Urothelium cell line (cell line): ENCODE measurements around the gene CEND1.
A peak's percentile ranks its signal among the peaks of the same experiment; 100 is the strongest.

Experiments
- DNase-seq: peaks from one replicate; pipeline ENCODE4 v3.0.0; 2011; ENCODE audit warnings: low spot score, mixed read lengths
- FAIRE-seq: peaks from 2 replicates; lab custom pipeline; 2011; peaks lifted over from hg19 to GRCh38; lab: Jason Lieb, UNC

CEND1 gene

DNA sequence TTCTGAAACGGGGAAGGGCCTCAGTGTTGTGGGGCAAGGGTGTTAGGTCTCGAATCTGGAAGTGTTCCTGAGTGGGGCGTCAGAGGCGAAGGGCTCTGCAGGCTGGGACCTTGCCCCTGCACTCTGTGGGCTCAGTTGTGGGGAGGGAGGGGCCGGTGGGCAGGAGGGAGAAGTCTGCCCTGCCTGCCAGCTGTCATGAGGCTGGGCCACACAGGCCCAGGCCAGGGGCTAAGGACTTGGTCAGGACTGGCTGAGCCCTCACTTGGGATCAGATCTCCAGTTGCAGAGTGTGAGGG is 38.0 kb upstream of the CEND1 start, which contains the start of gene CRACR2B:
CRACR2B (plus strand) TSS at position 23 of the 296 bp plus-strand sequence. CDS start 689 bp downstream, outside the sequence.
- FAIRE-seq: no peak
- DNase-seq: no peak

DNA sequence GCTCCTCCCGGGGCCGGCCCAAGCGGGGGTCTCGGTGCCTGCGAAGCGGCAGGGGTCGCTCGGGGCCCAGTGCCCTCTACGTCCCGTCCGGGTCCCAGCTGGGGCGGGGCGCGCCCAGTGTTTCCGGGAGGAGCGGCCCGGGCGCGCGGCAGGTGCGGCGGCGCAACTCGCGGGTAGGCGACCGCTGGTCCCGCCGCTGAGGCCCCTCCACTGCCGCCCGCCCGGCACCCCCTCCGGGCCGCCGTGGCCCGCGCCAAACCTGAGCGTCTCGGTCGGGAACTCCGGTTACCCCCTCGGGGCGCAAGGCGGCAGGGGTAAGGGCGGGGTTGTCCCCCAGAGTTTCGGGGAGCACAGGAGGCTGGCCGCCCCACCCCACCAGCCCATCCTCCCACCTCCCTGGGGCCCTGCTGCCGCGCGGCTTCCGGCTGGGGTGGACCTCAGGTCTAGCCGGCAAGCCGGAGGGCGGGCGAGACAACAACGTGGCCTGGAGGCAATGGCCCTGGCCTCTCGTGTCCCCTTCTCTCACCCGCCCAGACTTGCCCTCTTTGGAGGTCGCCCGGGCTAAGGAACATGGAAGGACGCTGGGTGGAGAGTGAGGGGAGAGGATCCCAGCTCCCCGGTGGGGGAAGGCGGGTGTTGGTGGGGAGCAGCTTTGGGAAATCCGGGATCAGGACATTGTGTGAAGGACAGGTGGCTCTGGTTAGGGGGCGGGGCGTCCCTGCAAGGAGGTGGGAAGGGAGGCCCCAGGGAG is 37.4 kb upstream of the CEND1 start:
- FAIRE-seq: no peak

GRCh38 chr11:826836-827145 is 36.9 kb upstream of the CEND1 start:
- DNase-seq (no peak), FAIRE-seq (no peak)

More for the DNA sequence above, 37.4 kb upstream of the CEND1 start:
- DNase-seq: no peak

DNA sequence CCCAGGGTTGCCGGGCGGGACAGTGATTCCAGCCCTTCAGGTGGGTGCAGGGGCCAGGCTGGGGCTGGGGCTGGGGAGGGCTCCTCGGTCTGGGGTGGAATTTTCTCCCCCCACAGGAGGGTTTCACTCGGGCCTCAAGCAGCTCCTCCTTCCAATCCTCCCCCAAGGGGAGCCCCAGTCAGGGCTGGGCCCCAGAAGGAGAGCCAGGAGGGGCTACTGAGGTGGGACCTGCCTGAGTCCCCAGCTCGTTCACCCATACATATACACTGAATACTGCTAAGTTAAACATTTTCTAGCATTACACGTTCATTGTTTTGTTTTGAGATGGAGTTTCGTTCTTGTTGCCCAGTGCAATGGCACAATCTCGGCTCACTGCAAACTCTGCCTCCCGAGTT is 36.3 kb upstream of the CEND1 start:
- DNase-seq (no peak), FAIRE-seq (no peak)

GRCh38 chr11:825366-826226 is 35.7 kb upstream of the CEND1 start:
- FAIRE-seq (no peak), DNase-seq (no peak)

- FAIRE-seq (no peak), DNase-seq (no peak)
Measured at GRCh38 chr11:824942-825341, 35.1 kb upstream of the CEND1 start.

GRCh38 chr11:824292-824880 is 34.5 kb upstream of the CEND1 start:
- no peak for FAIRE-seq
- no peak for DNase-seq

DNA sequence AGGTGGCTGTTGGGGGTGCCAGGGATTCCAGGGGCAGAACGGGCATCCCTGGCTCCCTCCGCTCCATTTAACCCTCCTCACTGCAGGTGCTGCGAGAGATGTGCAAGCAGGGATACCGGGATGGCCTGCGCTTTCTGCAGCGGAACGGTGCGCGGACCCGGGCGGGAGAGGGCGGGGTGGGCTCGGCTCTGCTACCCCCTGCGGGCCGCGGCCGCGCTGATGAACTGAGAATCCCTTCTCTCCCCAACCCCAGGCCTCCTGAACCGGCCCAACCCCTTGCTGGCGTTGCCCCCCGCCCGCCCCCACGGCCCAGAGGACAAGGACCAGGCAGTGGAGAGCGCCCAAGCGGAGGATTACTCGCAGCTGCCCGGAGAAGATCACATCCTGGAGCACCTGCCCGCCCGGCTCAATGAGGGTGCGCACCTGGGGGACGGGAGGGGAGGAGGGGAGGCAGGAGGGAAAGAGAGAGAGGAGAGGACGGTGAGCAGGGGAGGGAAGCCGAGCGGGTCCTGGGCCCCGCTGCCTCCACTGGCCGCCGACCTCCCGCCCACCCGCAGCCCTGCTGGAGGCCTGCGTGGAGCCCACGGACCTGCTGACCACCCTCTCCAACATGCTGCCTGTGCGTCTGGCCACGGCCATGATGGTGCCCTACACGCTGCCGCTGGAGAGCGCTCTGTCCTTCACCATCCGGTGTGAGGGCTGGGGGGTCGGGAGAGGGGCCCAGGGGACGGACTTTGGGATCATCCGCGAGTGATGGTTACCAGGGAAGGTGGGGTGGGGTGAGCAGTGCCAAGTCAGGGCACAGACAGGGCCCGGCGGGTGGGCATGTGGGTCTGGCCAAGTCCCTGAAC is 33.8 kb upstream of the CEND1 start:
- no peak for DNase-seq
- no peak for FAIRE-seq

- FAIRE-seq (no peak), DNase-seq (no peak)
Measured at GRCh38 chr11:821512-822371, 31.9 kb upstream of the CEND1 start.

DNA sequence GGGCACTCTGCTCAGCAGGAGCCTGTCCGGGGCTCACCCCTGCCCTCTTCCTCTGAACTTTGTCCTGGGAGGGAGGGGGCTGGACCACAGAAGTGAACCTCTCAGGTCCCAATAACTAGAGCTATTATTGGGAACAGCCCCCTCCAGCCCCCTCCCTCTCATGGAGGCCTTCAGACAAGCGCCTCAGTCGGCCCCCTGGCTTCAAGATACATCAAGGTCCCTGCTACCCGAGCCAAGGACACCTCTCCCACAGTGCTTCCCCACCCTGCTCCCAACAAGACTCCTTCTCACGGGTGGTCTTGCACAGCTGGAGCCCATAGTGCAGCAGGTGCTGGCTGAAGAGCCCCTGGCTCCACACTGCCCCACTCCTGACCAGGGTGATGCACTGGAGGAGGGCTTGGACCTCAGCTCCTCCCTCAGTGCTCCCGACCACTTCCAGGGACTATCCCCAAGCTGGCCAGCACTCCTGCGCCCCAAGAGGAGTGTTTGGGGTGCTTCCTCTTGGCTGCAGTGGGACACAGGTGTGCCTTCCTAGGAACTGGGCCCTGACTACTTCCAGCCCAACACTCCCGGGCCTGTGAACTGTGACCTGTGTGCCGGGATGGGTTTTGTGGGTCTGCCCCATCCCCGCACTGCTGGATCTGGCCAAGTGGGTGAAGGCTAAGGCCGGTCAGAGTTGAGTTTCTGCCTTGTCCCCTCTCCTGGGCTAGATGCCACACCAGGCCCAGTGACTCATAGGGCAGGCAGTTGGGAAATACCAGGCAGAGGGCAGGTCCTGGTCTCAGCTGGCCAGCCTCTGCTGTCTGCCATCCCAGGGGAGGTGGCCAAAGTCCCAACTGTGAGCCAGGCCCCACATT is 31.0 kb upstream of the CEND1 start:
- FAIRE-seq (no peak), DNase-seq (peak; percentile 35)

DNA sequence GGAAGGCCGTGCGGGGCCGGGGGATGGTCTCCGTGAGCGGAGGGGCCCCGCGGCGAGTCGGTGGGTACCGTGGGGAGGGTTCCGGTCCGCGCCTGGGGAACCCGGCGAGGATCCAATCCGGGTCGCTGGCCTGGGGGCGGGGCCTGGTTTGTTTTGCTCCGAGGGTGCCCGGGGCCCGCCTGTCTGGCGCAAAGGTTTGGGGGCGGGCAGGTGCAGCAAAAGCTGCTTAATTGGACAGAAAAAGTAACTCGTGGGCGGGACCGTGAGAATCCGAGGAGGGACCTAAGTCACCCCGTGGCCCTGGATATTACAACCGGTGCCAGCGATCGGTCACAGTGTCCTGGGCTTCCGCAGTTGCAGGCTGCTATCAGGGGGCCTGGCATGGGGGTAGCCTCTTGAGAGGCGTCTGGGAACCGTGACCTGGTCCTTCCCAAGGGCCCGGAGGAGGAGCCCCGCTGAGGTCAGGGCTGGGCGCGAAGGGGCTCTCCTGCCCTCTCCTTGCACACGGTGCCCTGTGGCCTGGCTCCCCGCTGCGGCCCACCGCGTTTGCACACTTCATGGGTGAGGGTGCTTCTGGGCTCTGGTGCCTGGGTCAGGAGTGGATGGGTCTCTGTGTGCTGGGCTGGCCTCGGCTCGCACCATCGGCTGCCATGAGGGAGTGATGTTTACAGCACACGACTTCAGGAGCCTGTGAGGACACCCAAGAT is 30.2 kb upstream of the CEND1 start:
- DNase-seq (peak; percentile 71), FAIRE-seq (no peak)

GRCh38 chr11:819129-819931 is 29.4 kb upstream of the CEND1 start:
- FAIRE-seq: no peak
- peak; percentile 83 for DNase-seq

DNA sequence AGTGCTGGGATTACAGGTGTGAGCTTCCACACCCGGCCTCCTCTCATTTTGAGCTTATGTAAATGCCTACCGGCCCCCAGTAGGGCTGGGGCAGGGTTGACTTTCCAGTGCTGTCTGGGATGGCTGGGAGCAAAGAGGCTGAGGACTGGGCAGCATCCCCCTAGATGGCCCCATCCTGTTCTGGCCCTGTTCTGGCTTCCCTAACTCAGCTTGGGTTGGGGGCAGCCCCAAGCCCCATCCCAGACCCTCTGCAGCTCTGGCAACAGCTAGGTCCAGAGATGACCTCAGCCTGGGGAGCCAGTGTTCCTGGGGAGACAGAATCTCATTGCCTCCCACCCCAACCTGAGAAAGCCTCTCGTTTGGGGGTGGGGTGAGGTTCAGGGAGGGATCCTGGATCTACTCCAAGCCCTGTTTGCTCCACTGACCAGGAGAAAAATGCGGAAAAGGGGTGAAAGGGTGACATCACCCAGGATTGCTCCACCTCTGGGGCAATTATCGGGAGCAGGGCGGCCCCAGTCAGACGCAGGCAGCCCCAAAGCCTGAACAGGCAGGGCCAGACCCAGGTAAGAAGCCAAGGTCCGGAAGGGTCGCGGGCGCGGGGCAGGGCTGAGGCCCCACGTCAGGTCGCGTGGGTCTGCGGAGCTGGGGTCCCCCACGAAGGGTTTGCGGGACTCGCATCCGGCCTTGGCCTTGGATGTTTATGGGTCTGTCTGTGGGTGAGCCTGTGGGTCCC is 28.7 kb upstream of the CEND1 start, which contains the start of gene PNPLA2:
PNPLA2 (plus strand) TSS at position 519 of the 733 bp plus-strand sequence. CDS start 805 bp downstream, outside the sequence.
- FAIRE-seq (no peak), DNase-seq (no peak)

DNA sequence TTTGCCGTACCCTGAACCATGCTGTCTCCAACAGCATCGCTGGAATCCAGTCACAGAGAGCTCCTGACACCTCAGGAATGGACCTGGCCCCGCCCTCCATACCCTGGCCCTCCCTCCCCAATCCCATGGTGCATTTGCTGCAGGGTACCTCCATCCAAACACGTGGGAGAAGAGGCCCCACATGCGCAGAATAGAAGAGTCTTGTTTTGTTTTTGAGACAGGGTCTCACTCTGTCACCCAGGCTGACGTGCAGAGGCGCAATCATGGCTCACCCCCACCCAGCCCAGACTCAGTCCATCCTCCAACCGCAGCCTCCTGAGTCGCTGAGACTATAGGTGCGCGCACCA is 26.5 kb upstream of the CEND1 start:
- DNase-seq (no peak), FAIRE-seq (no peak)

GRCh38 chr11:815675-816432 is 26.0 kb upstream of the CEND1 start:
- DNase-seq (no peak), FAIRE-seq (no peak)

DNA sequence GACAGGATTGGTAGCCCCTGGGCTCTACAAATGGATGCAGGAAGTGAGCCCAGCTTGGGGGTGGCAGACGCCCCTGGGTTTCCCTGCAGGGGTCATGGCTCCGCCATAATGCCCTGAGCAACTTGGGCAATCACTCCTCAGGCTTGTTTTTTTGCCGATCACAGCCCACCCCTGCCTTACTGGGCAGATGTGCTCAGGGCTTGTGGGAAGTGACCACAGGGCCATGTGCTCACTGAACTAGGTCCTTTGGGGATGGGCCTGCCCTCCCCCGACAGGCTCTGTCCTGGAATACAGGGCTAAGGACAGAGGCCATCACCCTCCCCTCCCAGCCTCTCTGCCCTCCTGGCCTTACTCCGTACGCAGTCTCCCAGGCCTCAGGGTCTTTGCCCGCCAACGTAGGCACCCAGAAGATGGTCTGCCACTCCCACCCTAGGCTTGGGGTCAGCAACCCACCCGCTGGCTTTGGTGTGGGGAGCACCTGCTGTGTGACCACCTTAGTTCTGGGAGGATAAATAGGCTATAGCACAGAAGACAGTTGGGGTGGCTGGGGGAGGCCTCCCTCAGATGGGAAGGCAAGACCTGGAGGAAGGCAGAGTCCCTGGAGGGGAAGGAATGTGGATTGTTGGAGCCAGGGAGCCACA is 23.7 kb upstream of the CEND1 start:
- no peak for FAIRE-seq

More for the DNA sequence above, 23.7 kb upstream of the CEND1 start:
- DNase-seq: no peak
